Measurements from ENCODE around the gene SLC66A1. TPM values are rescaled to one million over a fixed set of nuclear protein-coding genes. Genes with fewer than 3 reads are reported as not detected.

Gene SLC66A1
- total RNA-seq, 1 donor: 2.5 TPM

DNA sequence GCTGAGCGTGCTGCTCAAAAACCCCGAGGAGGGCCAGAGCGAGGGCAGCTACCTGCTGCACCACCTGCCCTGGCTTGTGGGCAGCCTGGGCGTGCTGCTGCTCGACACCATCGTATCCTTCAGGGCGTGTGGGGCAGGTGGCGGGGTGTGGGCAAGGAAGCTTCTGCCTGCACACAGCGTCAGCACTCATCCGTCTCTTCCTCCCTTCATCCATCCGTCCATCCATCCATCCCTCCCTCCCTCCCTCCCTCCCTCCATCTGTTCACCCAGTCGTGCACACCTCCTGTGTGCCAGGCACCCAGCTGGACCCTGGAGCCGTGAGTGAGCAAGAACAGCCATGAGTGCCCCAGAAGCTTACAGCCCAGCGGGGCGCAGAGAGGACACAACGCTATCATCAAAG is 15.2 kb downstream of the SLC66A1 start:
- Histone ChIP-seq H3K4me3 (ENCODE audit: low read length) (no peak overlapping the region), H3K9me3 (ENCODE audit: low read depth, low read length) (no peaks in the 10 kb centered on the region), H3K27me3 (ENCODE audit: insufficient read depth, low read length) (no peaks in the 10 kb centered on the region), H3K4me1 (ENCODE audit: insufficient read depth, low read length) (peaks cover 8% of the 10 kb centered on the region)

GRCh38 chr1:19327736-19328135 is 15.6 kb downstream of the SLC66A1 start:
- no peaks in the 10 kb centered on the region for H3K27me3 ChIP-seq (ENCODE audit: insufficient read depth, low read length)
- H3K4me3 ChIP-seq (ENCODE audit: low read length): no peak overlapping the region
- H3K9me3 ChIP-seq (ENCODE audit: low read depth, low read length): no peaks in the 10 kb centered on the region
- H3K4me1 ChIP-seq (ENCODE audit: insufficient read depth, low read length): peaks cover 3% of the 10 kb centered on the region

DNA sequence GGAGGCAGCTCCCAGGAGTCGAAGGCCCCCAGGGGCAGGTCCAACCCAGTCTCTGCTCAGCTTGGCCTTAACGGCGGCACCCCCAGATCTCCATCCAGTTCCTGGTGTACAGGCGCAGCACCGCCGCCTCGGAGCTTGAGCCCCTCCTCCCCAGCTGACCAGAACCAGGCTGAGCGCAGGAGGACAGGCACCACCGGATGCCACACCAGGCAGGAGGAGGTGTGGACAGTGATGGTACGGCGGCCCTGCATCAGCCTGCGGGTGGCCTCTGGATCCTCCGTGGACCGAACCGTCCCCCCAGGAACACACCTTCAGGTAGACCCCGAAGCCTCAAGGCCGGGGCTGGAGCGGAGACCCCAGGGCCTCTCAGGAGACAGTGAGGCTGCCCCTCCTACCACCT is 16.4 kb downstream of the SLC66A1 start:
- no peaks in the 10 kb centered on the region for H3K27me3 ChIP-seq (ENCODE audit: insufficient read depth, low read length)
- H3K9me3 ChIP-seq (ENCODE audit: low read depth, low read length): no peaks in the 10 kb centered on the region
- no peak overlapping the region for H3K4me3 ChIP-seq (ENCODE audit: low read length)

GRCh38 chr1:19329188-19329587 is 17.1 kb downstream of the SLC66A1 start:
- H3K4me1 ChIP-seq (ENCODE audit: insufficient read depth, low read length): no peaks in the 10 kb centered on the region
- no peaks in the 10 kb centered on the region for H3K27me3 ChIP-seq (ENCODE audit: insufficient read depth, low read length)
- no peak overlapping the region for H3K4me3 ChIP-seq (ENCODE audit: low read length)
- H3K9me3 ChIP-seq (ENCODE audit: low read depth, low read length): no peaks in the 10 kb centered on the region

More for the DNA sequence above, 16.4 kb downstream of the SLC66A1 start:
- H3K4me1 ChIP-seq (ENCODE audit: insufficient read depth, low read length): no peaks in the 10 kb centered on the region

GRCh38 chr1:19329611-19330010 is 17.5 kb downstream of the SLC66A1 start:
- Histone ChIP-seq H3K4me3 (ENCODE audit: low read length) (no peak overlapping the region), H3K9me3 (ENCODE audit: low read depth, low read length) (no peaks in the 10 kb centered on the region), H3K27me3 (ENCODE audit: insufficient read depth, low read length) (no peaks in the 10 kb centered on the region), H3K4me1 (ENCODE audit: insufficient read depth, low read length) (no peaks in the 10 kb centered on the region)

- H3K4me1 ChIP-seq (ENCODE audit: insufficient read depth, low read length): no peaks in the 10 kb centered on the region
- H3K4me3 ChIP-seq (ENCODE audit: low read length): no peak overlapping the region
- no peaks in the 10 kb centered on the region for H3K9me3 ChIP-seq (ENCODE audit: low read depth, low read length)
Observed at GRCh38 chr1:19330449-19331135, 18.5 kb downstream of the SLC66A1 start.

GRCh38 chr1:19331262-19331878 is 19.2 kb downstream of the SLC66A1 start:
- H3K4me1 ChIP-seq (ENCODE audit: insufficient read depth, low read length): no peaks in the 10 kb centered on the region
- no peaks in the 10 kb centered on the region for H3K27me3 ChIP-seq (ENCODE audit: insufficient read depth, low read length)
- no peaks in the 10 kb centered on the region for H3K9me3 ChIP-seq (ENCODE audit: low read depth, low read length)
- no peak overlapping the region for H3K4me3 ChIP-seq (ENCODE audit: low read length)

More at GRCh38 chr1:19330449-19331135, 18.5 kb downstream of the SLC66A1 start:
- no peaks in the 10 kb centered on the region for H3K27me3 ChIP-seq (ENCODE audit: insufficient read depth, low read length)

DNA sequence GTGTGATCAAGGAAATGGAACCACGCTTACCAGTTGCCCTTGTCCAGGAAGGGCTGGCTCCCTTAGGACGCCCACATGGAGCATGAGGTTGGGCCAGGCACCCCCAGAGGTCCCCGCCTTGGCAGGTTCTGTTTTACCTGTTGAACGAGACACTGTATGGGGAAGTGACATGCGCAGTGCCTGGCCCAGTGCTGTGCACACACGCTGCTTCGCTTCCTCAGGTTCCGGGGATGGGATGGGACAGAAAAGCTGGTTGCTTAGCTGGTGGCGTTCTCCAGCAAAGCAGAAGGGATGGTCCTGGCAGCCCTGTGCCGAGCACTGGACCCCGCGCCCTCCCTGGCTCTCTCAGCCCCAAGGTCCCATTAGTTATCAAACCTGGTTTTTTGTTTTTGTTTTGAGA is 20.7 kb downstream of the SLC66A1 start:
- H3K27me3 ChIP-seq (ENCODE audit: insufficient read depth, low read length): no peaks in the 10 kb centered on the region
- H3K4me3 ChIP-seq (ENCODE audit: low read length): no peak overlapping the region
- no peaks in the 10 kb centered on the region for H3K4me1 ChIP-seq (ENCODE audit: insufficient read depth, low read length)
- H3K9me3 ChIP-seq (ENCODE audit: low read depth, low read length): no peaks in the 10 kb centered on the region

DNA sequence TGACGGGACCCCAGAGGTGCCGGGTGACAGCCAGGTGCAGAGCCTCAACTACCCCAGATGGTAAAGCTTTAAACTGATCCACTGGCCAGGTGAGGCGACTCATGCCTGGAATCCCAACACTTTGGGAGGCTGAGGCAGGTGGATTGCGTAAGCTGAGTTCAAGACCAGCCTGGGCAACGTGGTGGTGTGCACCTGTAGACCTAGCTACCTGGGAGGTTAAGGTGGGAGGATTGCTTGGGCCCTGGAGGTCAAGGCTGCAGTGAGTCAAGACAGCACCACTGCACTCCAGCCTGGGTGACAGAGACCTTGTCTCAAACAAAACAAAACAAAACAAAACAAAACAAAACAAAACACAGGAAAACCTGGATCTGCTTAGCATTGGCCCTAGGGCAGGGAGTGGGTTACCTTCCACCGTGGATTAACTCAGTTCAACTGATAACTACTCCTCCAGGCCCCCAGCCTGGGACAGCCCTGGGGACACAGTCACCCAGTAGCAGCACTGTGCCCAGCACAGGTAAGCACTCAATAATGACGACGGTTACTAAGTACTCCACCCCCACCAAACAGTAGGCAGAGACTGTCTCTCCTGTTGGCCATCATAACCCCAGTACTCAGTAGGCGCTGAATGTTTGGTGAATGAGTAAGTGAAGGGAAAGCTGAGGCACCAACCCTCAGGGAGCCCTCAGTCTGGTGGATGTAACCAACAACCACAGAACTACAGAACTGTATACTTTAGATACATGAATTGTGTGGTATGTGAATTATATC is 21.6 kb downstream of the SLC66A1 start:
- Histone ChIP-seq H3K4me3 (ENCODE audit: low read length) (no peak overlapping the region), H3K9me3 (ENCODE audit: low read depth, low read length) (no peaks in the 10 kb centered on the region), H3K27me3 (ENCODE audit: insufficient read depth, low read length) (no peaks in the 10 kb centered on the region), H3K4me1 (ENCODE audit: insufficient read depth, low read length) (no peaks in the 10 kb centered on the region)

DNA sequence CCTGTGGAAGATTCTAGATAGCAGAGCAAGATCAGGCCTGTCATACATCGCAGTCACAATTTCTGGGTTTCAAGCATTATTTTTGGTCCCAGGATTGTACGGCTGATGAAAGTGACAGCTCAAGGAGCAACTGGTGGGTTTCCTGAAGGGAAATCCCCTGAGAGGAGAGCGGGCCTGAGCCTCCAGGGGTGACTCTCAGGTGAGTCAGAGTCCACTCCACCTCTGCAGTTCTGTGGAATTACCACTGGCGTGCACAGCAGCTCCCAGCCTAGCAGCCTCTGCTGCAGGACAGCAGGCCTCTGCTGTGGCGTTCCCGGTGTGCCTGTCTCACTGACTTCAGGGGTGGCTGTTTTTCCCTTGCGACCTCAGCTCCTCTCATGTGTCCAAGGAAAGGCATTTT is 24.4 kb downstream of the SLC66A1 start:
- H3K9me3 ChIP-seq (ENCODE audit: low read depth, low read length): no peaks in the 10 kb centered on the region

GRCh38 chr1:19337289-19337688 is 25.2 kb downstream of the SLC66A1 start:
- H3K9me3 ChIP-seq (ENCODE audit: low read depth, low read length): no peaks in the 10 kb centered on the region

More for the DNA sequence above, 24.4 kb downstream of the SLC66A1 start:
- Histone ChIP-seq H3K4me1 (ENCODE audit: insufficient read depth, low read length) (no peaks in the 10 kb centered on the region), H3K4me3 (ENCODE audit: low read length) (no peak overlapping the region), H3K27me3 (ENCODE audit: insufficient read depth, low read length) (no peaks in the 10 kb centered on the region)

GRCh38 chr1:19338323-19338762 is 26.2 kb downstream of the SLC66A1 start:
- Histone ChIP-seq H3K4me1 (ENCODE audit: insufficient read depth, low read length) (no peaks in the 10 kb centered on the region), H3K9me3 (ENCODE audit: low read depth, low read length) (no peaks in the 10 kb centered on the region), H3K4me3 (ENCODE audit: low read length) (no peak overlapping the region), H3K27me3 (ENCODE audit: insufficient read depth, low read length) (no peaks in the 10 kb centered on the region)

More at GRCh38 chr1:19337289-19337688, 25.2 kb downstream of the SLC66A1 start:
- H3K4me1 ChIP-seq (ENCODE audit: insufficient read depth, low read length): no peaks in the 10 kb centered on the region
- H3K27me3 ChIP-seq (ENCODE audit: insufficient read depth, low read length): no peaks in the 10 kb centered on the region
- H3K4me3 ChIP-seq (ENCODE audit: low read length): no peak overlapping the region

DNA sequence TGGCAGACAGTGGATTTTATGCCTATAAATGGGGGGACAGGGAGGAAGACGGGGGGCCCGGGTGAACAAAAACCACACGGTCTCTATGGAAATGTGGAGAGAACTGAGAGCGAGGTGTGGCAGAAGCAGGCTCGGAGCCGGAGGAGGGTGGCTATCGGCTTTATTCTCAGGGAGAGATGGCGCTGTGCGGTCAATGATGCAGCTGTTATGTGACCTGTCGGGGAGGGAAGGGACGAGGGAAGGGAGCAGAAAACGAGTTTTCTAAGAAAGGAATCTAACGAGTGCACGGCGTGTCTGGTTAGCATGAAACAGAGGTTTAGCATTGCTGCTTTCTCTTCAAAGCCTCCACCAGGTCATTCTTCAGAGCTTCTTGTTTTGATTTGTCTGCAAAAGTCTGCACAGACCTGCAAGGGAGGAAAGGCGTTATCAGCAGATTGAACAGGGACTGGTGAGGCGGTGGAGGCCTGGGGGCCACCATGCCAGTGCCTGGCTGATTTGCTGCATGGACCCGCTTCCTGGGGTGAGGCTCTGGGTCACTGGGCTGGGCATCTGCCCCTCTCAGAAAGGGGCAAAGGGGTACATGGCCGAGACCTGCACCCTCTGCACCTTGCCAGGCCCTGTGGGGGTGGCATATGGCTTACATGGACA is 27.2 kb downstream of the SLC66A1 start:
- no peaks in the 10 kb centered on the region for H3K27me3 ChIP-seq (ENCODE audit: insufficient read depth, low read length)
- no peaks in the 10 kb centered on the region for H3K4me1 ChIP-seq (ENCODE audit: insufficient read depth, low read length)
- H3K9me3 ChIP-seq (ENCODE audit: low read depth, low read length): no peaks in the 10 kb centered on the region
- no peak overlapping the region for H3K4me3 ChIP-seq (ENCODE audit: low read length)

DNA sequence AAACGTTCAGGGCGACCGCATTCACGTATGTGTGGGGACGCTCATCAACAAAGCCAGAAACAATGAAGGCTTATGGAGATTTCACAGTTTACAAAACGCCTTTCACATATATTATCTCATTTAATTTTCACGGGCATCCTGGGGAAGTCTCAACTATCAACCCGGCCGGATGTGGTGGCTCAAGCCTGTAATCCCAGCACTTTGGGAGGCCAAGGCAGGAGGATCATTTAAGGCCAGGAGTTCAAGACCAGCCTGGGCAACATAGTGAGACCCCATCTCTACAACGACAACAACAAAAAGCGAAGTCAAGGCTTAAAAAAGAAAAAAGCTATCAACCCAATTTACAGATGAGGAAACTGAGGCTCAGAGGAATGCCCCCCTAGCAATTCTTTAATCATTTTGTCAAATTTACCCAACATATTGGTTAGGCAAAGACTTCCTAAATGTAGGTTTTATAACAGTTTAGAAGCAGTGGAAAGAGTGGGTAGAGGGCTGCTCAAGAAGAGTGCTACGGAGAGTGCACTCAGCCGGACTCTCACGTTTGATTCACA is 28.3 kb downstream of the SLC66A1 start:
- Histone ChIP-seq H3K4me3 (ENCODE audit: low read length) (no peak overlapping the region), H3K4me1 (ENCODE audit: insufficient read depth, low read length) (no peaks in the 10 kb centered on the region), H3K27me3 (ENCODE audit: insufficient read depth, low read length) (no peaks in the 10 kb centered on the region), H3K9me3 (ENCODE audit: low read depth, low read length) (no peaks in the 10 kb centered on the region)
